Measurements from ENCODE around the gene DGCR6.
"Not testable (repeated sequence)": the region's sequence is repeated elsewhere in the genome, so short reads cannot be mapped to it uniquely, and the experiment has no call there.

DNA sequence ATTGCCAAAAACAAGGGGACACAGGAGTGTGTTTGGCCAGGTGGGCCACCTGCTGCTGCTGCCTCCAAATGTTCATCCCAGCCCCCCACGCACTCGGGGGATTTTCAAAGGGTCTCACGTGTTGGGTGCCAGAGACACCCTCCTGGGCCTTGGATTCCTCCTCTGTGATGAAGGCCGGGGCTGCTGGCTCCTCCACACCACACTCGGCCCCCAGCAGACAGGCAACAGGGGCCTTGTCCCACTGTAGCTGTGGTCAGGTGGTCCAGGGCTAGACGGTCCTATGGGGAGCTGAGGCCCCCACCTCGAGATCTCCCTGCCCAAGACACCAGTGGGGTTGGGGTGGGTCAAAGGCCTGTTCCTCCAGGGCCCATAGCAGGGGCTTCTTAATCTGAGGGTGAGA is 55.1 kb downstream of the DGCR6 start:
- TF ChIP-seq, protein P1, sequence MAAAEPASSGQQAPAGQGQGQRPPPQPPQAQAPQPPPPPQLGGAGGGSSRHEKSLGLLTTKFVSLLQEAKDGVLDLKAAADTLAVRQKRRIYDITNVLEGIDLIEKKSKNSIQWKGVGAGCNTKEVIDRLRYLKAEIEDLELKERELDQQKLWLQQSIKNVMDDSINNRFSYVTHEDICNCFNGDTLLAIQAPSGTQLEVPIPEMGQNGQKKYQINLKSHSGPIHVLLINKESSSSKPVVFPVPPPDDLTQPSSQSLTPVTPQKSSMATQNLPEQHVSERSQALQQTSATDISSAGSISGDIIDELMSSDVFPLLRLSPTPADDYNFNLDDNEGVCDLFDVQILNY (CRISPR knock-in tag; IDR thresholded peaks at IDR 0.05): not testable (repeated sequence)
- TF ChIP-seq, protein P2, sequence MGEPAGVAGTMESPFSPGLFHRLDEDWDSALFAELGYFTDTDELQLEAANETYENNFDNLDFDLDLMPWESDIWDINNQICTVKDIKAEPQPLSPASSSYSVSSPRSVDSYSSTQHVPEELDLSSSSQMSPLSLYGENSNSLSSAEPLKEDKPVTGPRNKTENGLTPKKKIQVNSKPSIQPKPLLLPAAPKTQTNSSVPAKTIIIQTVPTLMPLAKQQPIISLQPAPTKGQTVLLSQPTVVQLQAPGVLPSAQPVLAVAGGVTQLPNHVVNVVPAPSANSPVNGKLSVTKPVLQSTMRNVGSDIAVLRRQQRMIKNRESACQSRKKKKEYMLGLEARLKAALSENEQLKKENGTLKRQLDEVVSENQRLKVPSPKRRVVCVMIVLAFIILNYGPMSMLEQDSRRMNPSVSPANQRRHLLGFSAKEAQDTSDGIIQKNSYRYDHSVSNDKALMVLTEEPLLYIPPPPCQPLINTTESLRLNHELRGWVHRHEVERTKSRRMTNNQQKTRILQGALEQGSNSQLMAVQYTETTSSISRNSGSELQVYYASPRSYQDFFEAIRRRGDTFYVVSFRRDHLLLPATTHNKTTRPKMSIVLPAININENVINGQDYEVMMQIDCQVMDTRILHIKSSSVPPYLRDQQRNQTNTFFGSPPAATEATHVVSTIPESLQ (CRISPR knock-in tag; IDR thresholded peaks at IDR 0.05): not testable (repeated sequence)
- TF ChIP-seq, protein P3, sequence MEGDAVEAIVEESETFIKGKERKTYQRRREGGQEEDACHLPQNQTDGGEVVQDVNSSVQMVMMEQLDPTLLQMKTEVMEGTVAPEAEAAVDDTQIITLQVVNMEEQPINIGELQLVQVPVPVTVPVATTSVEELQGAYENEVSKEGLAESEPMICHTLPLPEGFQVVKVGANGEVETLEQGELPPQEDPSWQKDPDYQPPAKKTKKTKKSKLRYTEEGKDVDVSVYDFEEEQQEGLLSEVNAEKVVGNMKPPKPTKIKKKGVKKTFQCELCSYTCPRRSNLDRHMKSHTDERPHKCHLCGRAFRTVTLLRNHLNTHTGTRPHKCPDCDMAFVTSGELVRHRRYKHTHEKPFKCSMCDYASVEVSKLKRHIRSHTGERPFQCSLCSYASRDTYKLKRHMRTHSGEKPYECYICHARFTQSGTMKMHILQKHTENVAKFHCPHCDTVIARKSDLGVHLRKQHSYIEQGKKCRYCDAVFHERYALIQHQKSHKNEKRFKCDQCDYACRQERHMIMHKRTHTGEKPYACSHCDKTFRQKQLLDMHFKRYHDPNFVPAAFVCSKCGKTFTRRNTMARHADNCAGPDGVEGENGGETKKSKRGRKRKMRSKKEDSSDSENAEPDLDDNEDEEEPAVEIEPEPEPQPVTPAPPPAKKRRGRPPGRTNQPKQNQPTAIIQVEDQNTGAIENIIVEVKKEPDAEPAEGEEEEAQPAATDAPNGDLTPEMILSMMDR (IDR thresholded peaks at IDR 0.05): not testable (repeated sequence)
- not testable (repeated sequence) for TF ChIP-seq CREB1 (CRISPR knock-in tag; IDR thresholded peaks at IDR 0.05)

Measured in WTC11 (cell line).